ENCODE results near the gene SPTLC1.
"Not testable (repeated sequence)": the region's sequence is repeated elsewhere in the genome, so short reads cannot be mapped to it uniquely, and the experiment has no call there.

SPTLC1 gene

GRCh38 chr9:92140074-92140753, 25.0 kb upstream of the SPTLC1 start:
- H3K4me1 ChIP-seq (ENCODE audit: insufficient read depth, low read length) = no peaks in the 10 kb centered on the region; the same call in 1 of the 2 replicates
- WGBS = 28% methylated on average over 16 of the region's 16 CpGs
- H3K9ac ChIP-seq (ENCODE audit: low read depth, low read length) = no peak overlapping the region
- no peak overlapping the region; the same call in 1 of the 2 replicates for H3K4me3 ChIP-seq (ENCODE audit: low read length)
- H3K27ac ChIP-seq (ENCODE audit: low read depth, low read length) = no peak overlapping the region
- no peaks in the 10 kb centered on the region for H3K36me3 ChIP-seq (ENCODE audit: insufficient read depth, low read length)
- peaks cover 24% of the 10 kb centered on the region for H3K27me3 ChIP-seq (ENCODE audit: insufficient read depth, low read length)
- H3K9me3 ChIP-seq (ENCODE audit: insufficient read depth, low read depth, low read length) = no peaks in the 10 kb centered on the region

- not testable (repeated sequence) for H3K36me3 ChIP-seq (ENCODE audit: insufficient read depth, low read length); H3K9me3 ChIP-seq (ENCODE audit: insufficient read depth, low read depth, low read length); H3K27ac ChIP-seq (ENCODE audit: low read depth, low read length); H3K4me3 ChIP-seq (ENCODE audit: low read length); H3K4me1 ChIP-seq (ENCODE audit: insufficient read depth, low read length); H3K9ac ChIP-seq (ENCODE audit: low read depth, low read length)
- H3K27me3 ChIP-seq (ENCODE audit: insufficient read depth, low read length) = peaks cover 24% of the 10 kb centered on the region
- 92% methylated on average over 5 of the region's 5 CpGs for WGBS
Observed at GRCh38 chr9:92138960-92139540, 23.8 kb upstream of the SPTLC1 start.

- WGBS = 48% methylated on average over 22 of the region's 22 CpGs
- Histone ChIP-seq H3K9me3 (ENCODE audit: insufficient read depth, low read depth, low read length) (no peaks in the 10 kb centered on the region), H3K36me3 (ENCODE audit: insufficient read depth, low read length) (no peaks in the 10 kb centered on the region), H3K9ac (ENCODE audit: low read depth, low read length) (no peak overlapping the region), H3K27me3 (ENCODE audit: insufficient read depth, low read length) (peaks cover 24% of the 10 kb centered on the region), H3K4me1 (ENCODE audit: insufficient read depth, low read length) (no peaks in the 10 kb centered on the region; the same call in 1 of the 2 replicates), H3K4me3 (ENCODE audit: low read length) (no peak overlapping the region), H3K27ac (ENCODE audit: low read depth, low read length) (no peak overlapping the region)
Observed at GRCh38 chr9:92138157-92138959, 23.1 kb upstream of the SPTLC1 start.

- H3K4me3 ChIP-seq (ENCODE audit: low read length) = no peak overlapping the region
- 89% methylated on average over 19 of the region's 19 CpGs for WGBS
Observed at GRCh38 chr9:92136184-92136858, 21.1 kb upstream of the SPTLC1 start.

GRCh38 chr9:92135576-92135975, 20.4 kb upstream of the SPTLC1 start:
- Histone ChIP-seq H3K27ac (ENCODE audit: low read depth, low read length) (no peak overlapping the region), H3K27me3 (ENCODE audit: insufficient read depth, low read length) (peaks cover 3% of the 10 kb centered on the region), H3K9ac (ENCODE audit: low read depth, low read length) (no peak overlapping the region), H3K9me3 (ENCODE audit: insufficient read depth, low read depth, low read length) (no peaks in the 10 kb centered on the region), H3K4me1 (ENCODE audit: insufficient read depth, low read length) (no peaks in the 10 kb centered on the region), H3K4me3 (ENCODE audit: low read length) (no peak overlapping the region), H3K36me3 (ENCODE audit: insufficient read depth, low read length) (no peaks in the 10 kb centered on the region)
- WGBS = 82% methylated on average over 7 of the region's 7 CpGs

More at GRCh38 chr9:92136184-92136858, 21.1 kb upstream of the SPTLC1 start:
- no peak overlapping the region for H3K27ac ChIP-seq (ENCODE audit: low read depth, low read length)
- H3K4me1 ChIP-seq (ENCODE audit: insufficient read depth, low read length) = no peaks in the 10 kb centered on the region; the same call in 1 of the 2 replicates
- H3K27me3 ChIP-seq (ENCODE audit: insufficient read depth, low read length) = peaks cover 10% of the 10 kb centered on the region
- H3K9me3 ChIP-seq (ENCODE audit: insufficient read depth, low read depth, low read length) = no peaks in the 10 kb centered on the region
- no peaks in the 10 kb centered on the region for H3K36me3 ChIP-seq (ENCODE audit: insufficient read depth, low read length)
- H3K9ac ChIP-seq (ENCODE audit: low read depth, low read length) = no peak overlapping the region

- H3K27me3 ChIP-seq (ENCODE audit: insufficient read depth, low read length) = no peaks in the 10 kb centered on the region
- no peaks in the 10 kb centered on the region for H3K9me3 ChIP-seq (ENCODE audit: insufficient read depth, low read depth, low read length)
- no peaks in the 10 kb centered on the region for H3K4me1 ChIP-seq (ENCODE audit: insufficient read depth, low read length)
- no peak overlapping the region for H3K27ac ChIP-seq (ENCODE audit: low read depth, low read length)
- WGBS = 27% methylated on average over 19 of the region's 19 CpGs
- H3K4me3 ChIP-seq (ENCODE audit: low read length) = peak overlapping the region; percentile 30
- H3K36me3 ChIP-seq (ENCODE audit: insufficient read depth, low read length) = no peaks in the 10 kb centered on the region
- no peak overlapping the region for H3K9ac ChIP-seq (ENCODE audit: low read depth, low read length)
Observed at GRCh38 chr9:92133949-92134604, 18.9 kb upstream of the SPTLC1 start.

GRCh38 chr9:92132913-92133312, 17.7 kb upstream of the SPTLC1 start:
- not testable (repeated sequence) for H3K27ac ChIP-seq (ENCODE audit: low read depth, low read length); H3K4me1 ChIP-seq (ENCODE audit: insufficient read depth, low read length); H3K4me3 ChIP-seq (ENCODE audit: low read length); H3K9me3 ChIP-seq (ENCODE audit: insufficient read depth, low read depth, low read length); H3K9ac ChIP-seq (ENCODE audit: low read depth, low read length); H3K36me3 ChIP-seq (ENCODE audit: insufficient read depth, low read length); H3K27me3 ChIP-seq (ENCODE audit: insufficient read depth, low read length)
- WGBS = 91% methylated on average over 1 of the region's 1 CpG

- no peaks in the 10 kb centered on the region for H3K4me1 ChIP-seq (ENCODE audit: insufficient read depth, low read length)
- no peak overlapping the region for H3K27ac ChIP-seq (ENCODE audit: low read depth, low read length)
- H3K4me3 ChIP-seq (ENCODE audit: low read length) = no peak overlapping the region
- H3K36me3 ChIP-seq (ENCODE audit: insufficient read depth, low read length) = no peaks in the 10 kb centered on the region
- no peaks in the 10 kb centered on the region for H3K9me3 ChIP-seq (ENCODE audit: insufficient read depth, low read depth, low read length)
- H3K27me3 ChIP-seq (ENCODE audit: insufficient read depth, low read length) = no peaks in the 10 kb centered on the region
- 100% methylated on average over 1 of the region's 1 CpG for WGBS
- H3K9ac ChIP-seq (ENCODE audit: low read depth, low read length) = no peak overlapping the region
Observed at GRCh38 chr9:92132501-92132900, 17.3 kb upstream of the SPTLC1 start.

- WGBS = 59% methylated on average over 8 of the region's 8 CpGs
- H3K9ac ChIP-seq (ENCODE audit: low read depth, low read length) = no peak overlapping the region
Observed at GRCh38 chr9:92122800-92123199, 7.6 kb upstream of the SPTLC1 start.

GRCh38 chr9:92122061-92122460, 6.8 kb upstream of the SPTLC1 start:
- Histone ChIP-seq H3K4me3 (ENCODE audit: low read length) (no peak overlapping the region), H3K9me3 (ENCODE audit: insufficient read depth, low read depth, low read length) (no peaks in the 10 kb centered on the region), H3K4me1 (ENCODE audit: insufficient read depth, low read length) (no peaks in the 10 kb centered on the region), H3K27me3 (ENCODE audit: insufficient read depth, low read length) (peaks cover 2% of the 10 kb centered on the region; the same call in 1 of the 2 replicates), H3K36me3 (ENCODE audit: insufficient read depth, low read length) (no peaks in the 10 kb centered on the region), H3K9ac (ENCODE audit: low read depth, low read length) (no peak overlapping the region), H3K27ac (ENCODE audit: low read depth, low read length) (no peak overlapping the region)
- WGBS = 100% methylated on average over 1 of the region's 1 CpG

More at GRCh38 chr9:92122800-92123199, 7.6 kb upstream of the SPTLC1 start:
- no peak overlapping the region for H3K27ac ChIP-seq (ENCODE audit: low read depth, low read length)
- no peaks in the 10 kb centered on the region for H3K9me3 ChIP-seq (ENCODE audit: insufficient read depth, low read depth, low read length)
- H3K4me1 ChIP-seq (ENCODE audit: insufficient read depth, low read length) = no peaks in the 10 kb centered on the region
- no peak overlapping the region for H3K4me3 ChIP-seq (ENCODE audit: low read length)
- H3K27me3 ChIP-seq (ENCODE audit: insufficient read depth, low read length) = peaks cover 2% of the 10 kb centered on the region; the same call in 1 of the 2 replicates
- H3K36me3 ChIP-seq (ENCODE audit: insufficient read depth, low read length) = no peaks in the 10 kb centered on the region

Measured in HUES64 (cell line).